DMS53 treated with DMSO at 0.1 percent for 48 hours (cell line): ENCODE results near the gene SYCP1.
"Not testable (repeated sequence)": the region's sequence is repeated elsewhere in the genome, so short reads cannot be mapped to it uniquely, and the experiment has no call there.

Experiments used
- DNase-seq: peaks from one replicate; lab custom pipeline; 2025; ENCODE audit not compliant: unreplicated experiment; lab: John Stamatoyannopoulos, UW

The SYCP1 gene

GRCh38 chr1:114956570-114956969 is 101.9 kb downstream of the SYCP1 start:
- no peak for DNase-seq

GRCh38 chr1:114959423-114959822 is 104.8 kb downstream of the SYCP1 start:
- DNase-seq: no peak

GRCh38 chr1:114976891-114977290 is 122.2 kb downstream of the SYCP1 start:
- no peak for DNase-seq

GRCh38 chr1:114979278-114979891 is 124.7 kb downstream of the SYCP1 start:
- DNase-seq: peak; percentile 23

- no peak for DNase-seq
Observed at GRCh38 chr1:114982251-114982650, 127.6 kb downstream of the SYCP1 start.

GRCh38 chr1:114986286-114986685 is 131.6 kb downstream of the SYCP1 start:
- DNase-seq: no peak

GRCh38 chr1:114988095-114988494 is 133.4 kb downstream of the SYCP1 start:
- DNase-seq: no peak

GRCh38 chr1:114997510-114998289 is 143.0 kb downstream of the SYCP1 start:
- DNase-seq: no peak

GRCh38 chr1:115006191-115006590 is 151.5 kb downstream of the SYCP1 start:
- no peak for DNase-seq

GRCh38 chr1:115012006-115012405 is 157.3 kb downstream of the SYCP1 start:
- DNase-seq: no peak

- DNase-seq: no peak
Observed at GRCh38 chr1:115012434-115012833, 157.8 kb downstream of the SYCP1 start.

- DNase-seq: no peak
Observed at GRCh38 chr1:115013792-115014191, 159.1 kb downstream of the SYCP1 start.

GRCh38 chr1:115019549-115019948 is 164.9 kb downstream of the SYCP1 start:
- not testable (repeated sequence) for DNase-seq

- no peak for DNase-seq
Observed at GRCh38 chr1:115021145-115021544, 166.5 kb downstream of the SYCP1 start.

- DNase-seq: no peak
Observed at GRCh38 chr1:115023593-115023992, 168.9 kb downstream of the SYCP1 start.

- no peak for DNase-seq
Observed at GRCh38 chr1:115029526-115029925, 174.9 kb downstream of the SYCP1 start, which contains the start of gene TSHB. Gene TSHB, plus strand, starts transcription at chr1:115029826. Its CDS starts 3,537 bp downstream, at chr1:115033363.

- no peak for DNase-seq
Observed at GRCh38 chr1:115031595-115031994, 176.9 kb downstream of the SYCP1 start.

GRCh38 chr1:115035652-115036051 is 181.0 kb downstream of the SYCP1 start:
- no peak for DNase-seq

GRCh38 chr1:115036814-115037507 is 182.3 kb downstream of the SYCP1 start:
- no peak for DNase-seq

- no peak for DNase-seq
Observed at GRCh38 chr1:115040501-115040900, 185.8 kb downstream of the SYCP1 start.

GRCh38 chr1:115041654-115042053 is 187.0 kb downstream of the SYCP1 start:
- peak; percentile 2 for DNase-seq
